UCSD-AML1 (cell line): ENCODE data around the gene ADAP1.
A peak's percentile ranks its signal among the peaks of the same experiment; 100 is the strongest.
"Not testable (repeated sequence)": the region's sequence is repeated elsewhere in the genome, so short reads cannot be mapped to it uniquely, and the experiment has no call there.

Source experiments
- DNase-seq: peaks from one replicate; lab custom pipeline; 2025; ENCODE audit not compliant: unreplicated experiment; lab: John Stamatoyannopoulos, UW

Gene ADAP1

DNA sequence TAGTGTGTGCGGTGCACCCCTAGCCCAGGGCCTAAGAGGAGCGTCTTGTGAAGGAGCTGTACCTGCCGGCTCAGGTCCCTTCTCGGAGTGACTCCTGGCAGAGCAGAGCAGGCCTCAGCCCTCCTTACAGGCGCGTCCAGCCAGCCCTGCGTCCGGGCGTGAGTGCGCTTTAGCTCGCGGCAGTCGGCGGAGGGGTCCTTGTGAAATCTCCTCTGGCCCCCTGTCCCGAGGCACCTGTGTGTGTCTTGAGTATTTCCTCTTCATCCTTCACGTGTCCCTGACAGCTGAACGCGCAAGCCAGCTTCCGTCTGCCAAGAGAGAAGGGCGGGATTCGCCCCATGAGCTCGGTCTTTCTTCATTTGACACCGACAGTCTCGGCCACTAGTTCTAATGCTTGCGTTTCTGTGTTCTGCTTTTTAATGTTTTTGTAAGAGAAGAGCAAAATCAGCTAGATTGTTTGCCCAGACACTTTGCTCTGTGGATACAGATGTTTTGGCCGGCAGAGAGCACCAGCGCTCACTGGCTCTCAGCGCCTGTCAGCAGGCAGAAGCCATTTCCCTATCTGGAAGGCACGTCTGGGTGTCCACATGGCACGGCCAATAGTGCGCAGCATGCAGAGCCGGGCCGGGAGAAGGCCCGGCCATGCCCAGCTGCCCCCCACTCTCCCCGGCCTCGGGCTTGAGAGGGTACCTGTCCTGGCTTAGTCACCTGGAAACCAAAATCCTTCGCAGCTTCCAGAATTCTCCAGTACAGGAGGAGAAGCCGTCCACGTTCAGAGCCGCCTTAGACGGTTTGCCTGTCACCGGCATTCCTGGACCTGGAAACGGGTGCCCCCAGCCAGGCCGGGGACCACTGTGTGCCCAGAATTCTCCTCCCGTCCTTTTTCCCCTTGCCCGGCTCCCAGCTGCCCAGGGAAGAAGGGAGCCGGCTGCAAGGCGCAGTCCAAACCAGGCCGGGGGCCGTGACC, 71.1 kb downstream of the ADAP1 start:
- no peak for DNase-seq

- DNase-seq, result no peak
Measured at GRCh38 chr7:882336-883035, 72.0 kb downstream of the ADAP1 start.

- DNase-seq, result no peak
Measured at GRCh38 chr7:881441-882234, 72.8 kb downstream of the ADAP1 start.

- DNase-seq, result no peak
Measured at GRCh38 chr7:880450-880849, 74.0 kb downstream of the ADAP1 start.

DNA sequence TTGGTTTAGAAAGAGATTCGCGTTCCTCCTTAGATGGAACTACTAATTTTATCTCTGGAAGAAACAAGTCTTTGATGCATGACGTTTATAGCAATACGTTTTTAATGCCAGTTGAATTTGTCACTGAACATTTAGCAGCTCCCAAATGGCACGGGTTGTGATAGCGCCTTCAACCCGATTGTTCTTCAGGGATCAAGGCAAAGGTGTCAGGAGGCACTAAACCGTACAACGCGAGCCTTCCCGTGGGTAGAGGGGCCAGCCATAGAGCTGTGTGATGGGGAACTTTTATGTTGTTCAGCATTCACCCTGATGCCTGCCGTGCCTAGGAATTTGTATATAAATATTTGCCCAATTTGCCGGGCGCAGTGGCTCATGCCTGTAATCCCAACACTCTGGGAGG, 74.8 kb downstream of the ADAP1 start:
- DNase-seq, result no peak

GRCh38 chr7:879093-879492, 75.4 kb downstream of the ADAP1 start:
- no peak for DNase-seq

DNA sequence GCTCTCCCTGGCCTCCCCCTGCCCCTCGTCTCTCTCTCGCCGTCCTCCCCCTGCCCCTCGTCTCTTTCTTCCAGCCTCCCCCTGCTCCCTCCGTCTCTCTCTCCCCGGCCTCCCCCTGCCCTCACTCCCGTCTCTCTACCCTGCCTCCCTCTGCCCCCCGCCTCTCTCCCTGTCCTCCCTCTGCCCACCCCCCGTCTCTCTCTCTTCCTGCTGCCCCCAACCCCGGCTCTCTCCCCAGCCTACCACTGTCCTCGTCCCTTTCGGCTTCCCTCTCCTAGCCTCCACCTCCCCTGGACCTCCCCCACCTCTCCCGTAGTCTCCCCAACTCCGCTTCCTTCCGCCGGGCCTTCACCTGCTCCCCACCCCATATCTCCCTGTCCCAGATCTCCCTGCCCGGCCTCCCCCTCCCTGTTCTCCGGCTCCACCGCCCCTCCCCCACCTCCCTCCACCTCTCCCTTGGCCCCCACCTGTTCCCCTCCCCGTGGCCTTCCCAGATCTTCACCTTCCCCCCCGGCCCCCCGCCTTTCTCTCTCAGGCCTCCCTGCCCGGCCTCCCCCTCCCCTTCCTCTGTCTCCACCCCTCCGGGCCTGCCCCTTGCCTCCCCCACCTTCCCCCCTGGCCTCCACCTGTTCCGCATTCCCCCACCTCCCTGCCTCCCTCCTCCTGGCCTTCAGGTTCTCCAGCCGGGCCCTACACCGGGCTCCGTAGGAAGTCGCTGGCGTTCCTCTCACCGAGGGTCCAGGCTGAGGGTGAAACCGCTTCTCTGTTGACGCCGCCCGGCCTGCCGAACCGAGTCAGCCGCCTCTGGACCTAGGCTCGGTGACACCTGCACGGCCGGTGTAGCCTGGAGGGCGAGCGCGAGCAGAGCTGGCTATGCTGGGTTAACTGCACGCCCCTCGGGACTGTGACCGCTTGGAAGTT, 76.9 kb downstream of the ADAP1 start:
- peak; percentile 9 for DNase-seq

- DNase-seq, result no peak
Measured at GRCh38 chr7:876972-877311, 77.5 kb downstream of the ADAP1 start.

- peak; percentile 89 for DNase-seq
Measured at GRCh38 chr7:876077-876971, 78.2 kb downstream of the ADAP1 start, which contains the start of gene GET4. TSS of gene GET4 (plus strand) at chr7:876554. CDS start at chr7:876646, 92 bp downstream.

GRCh38 chr7:875476-876076, 78.9 kb downstream of the ADAP1 start:
- no peak for DNase-seq

GRCh38 chr7:875051-875450, 79.4 kb downstream of the ADAP1 start:
- no peak for DNase-seq

GRCh38 chr7:874031-874749, 80.3 kb downstream of the ADAP1 start:
- no peak for DNase-seq

DNA sequence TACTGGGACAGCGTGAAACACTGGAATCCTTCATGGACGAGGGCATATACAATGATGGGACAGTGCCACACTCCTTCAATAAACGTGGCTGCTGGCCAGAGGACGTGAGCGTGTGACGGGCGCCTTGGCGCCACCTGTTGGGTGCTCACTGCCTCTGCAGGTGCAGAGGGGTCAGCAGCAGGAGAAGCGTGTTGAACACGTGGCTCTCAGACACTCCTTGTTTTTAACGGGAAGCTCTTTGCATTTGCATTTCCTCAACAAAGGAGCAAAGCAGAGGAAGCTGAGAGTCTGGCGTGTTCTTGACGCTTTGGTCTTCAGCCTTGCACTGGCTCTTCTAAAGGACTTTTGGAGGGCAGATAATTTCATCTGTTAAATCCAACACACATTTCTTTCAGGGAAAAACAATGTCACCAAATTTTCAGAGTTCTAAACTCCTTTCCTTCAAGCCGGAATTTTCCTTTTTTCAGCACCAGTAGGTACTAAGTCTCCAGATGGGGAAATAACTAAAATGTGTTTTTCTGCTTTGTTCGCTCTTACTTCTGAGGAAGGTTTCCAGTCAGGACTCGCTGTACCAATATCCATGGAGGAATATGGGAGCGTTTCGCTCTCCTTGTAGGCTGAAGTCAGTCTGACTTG, 81.0 kb downstream of the ADAP1 start:
- DNase-seq, result peak; percentile 68

DNA sequence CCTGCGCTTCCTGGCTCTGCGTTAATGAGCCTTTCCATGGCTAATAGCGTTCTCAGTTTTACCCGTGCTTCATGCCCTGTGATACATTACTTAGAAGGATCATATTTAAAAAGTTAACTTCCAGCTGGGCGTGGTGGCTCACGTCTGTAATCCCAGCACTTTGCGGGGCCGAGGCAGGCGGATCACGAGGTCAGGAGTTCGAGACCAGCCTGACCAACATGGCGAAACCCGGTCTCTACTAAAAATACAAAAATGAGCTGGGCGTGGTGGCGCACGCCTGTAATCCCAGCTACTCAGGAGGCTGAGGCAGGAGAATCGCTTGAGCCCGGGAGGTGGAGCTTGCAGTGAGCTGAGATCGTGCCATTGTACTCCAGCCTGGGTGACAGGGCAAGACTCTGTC, 81.8 kb downstream of the ADAP1 start:
- DNase-seq, result not testable (repeated sequence)

DNA sequence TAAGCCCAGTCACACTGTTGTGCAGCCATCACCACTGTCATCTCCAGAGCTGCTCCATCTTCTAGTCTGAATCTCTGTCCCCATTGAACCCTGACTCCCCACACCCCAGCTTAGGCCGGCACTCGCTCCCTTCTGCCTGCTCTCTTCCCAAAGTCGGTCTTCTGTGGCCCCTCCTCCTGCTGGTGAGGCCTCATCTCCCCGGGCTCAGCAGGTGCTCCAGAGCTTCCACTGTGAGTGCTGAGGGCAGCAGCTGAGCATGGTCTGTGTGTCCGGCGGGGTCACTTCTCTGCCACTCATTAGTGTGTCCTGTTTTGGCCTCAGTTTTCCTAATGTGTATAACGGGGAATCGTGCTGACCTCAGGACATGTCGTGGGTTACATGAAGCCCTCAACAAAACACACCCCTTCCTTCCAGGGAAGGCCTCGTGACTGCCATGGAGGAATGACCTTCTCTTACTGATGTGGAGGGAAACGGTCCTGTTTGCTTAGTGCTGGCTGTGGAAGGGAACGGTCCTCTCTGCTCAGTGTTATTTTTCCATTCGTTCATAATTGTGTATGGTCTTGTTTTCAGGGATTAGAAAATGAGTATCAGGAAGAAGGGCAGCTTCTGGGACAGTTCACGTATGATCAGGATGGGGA, 82.5 kb downstream of the ADAP1 start:
- DNase-seq, result no peak

DNA sequence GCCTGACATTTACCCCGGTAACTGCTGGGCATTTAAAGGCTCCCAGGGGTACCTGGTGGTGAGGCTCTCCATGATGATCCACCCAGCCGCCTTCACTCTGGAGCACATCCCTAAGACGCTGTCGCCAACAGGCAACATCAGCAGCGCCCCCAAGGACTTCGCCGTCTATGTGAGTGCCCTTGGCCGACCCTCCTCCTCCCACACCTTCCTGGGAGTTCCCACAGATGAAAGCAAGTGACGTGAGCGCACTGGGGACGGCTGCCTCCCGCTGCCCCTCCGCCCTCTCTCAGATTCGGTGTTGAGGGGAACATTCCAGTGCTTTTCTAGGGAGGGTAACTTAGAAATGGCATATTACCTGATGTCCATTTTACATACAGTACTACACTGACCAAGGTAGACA, 85.1 kb downstream of the ADAP1 start:
- no peak for DNase-seq

- no peak for DNase-seq
Measured at GRCh38 chr7:868189-868486, 86.3 kb downstream of the ADAP1 start.
